GM18502 (cell line): ENCODE data around the gene FLNC.

Source experiments
- ATAC-seq: cut with Tn5 transposase; IDR thresholded peaks from one replicate; pipeline ENCODE4 v1.9.1; 2021; ENCODE audit warnings: mild to moderate bottlenecking; ENCODE audit not compliant: unreplicated experiment, poor library complexity

The FLNC gene

GRCh38 chr7:128831178-128831993 is 1.2 kb downstream of the FLNC start:
- no peak for ATAC-seq

- ATAC-seq, result no peak
Measured at GRCh38 chr7:128831994-128832879, 2.0 kb downstream of the FLNC start.

- ATAC-seq, result no peak
Measured at GRCh38 chr7:128832880-128833147, 2.6 kb downstream of the FLNC start.

- no peak for ATAC-seq
Measured at GRCh38 chr7:128833148-128833945, 3.1 kb downstream of the FLNC start.

GRCh38 chr7:128833946-128834325 is 3.7 kb downstream of the FLNC start:
- no peak for ATAC-seq

GRCh38 chr7:128835231-128835751 is 5.1 kb downstream of the FLNC start:
- ATAC-seq, result no peak

GRCh38 chr7:128835790-128836641 is 5.8 kb downstream of the FLNC start:
- no peak for ATAC-seq

- ATAC-seq, result no peak
Measured at GRCh38 chr7:128836729-128837348, 6.6 kb downstream of the FLNC start.

GRCh38 chr7:128837521-128837921 is 7.3 kb downstream of the FLNC start:
- no peak for ATAC-seq

- no peak for ATAC-seq
Measured at GRCh38 chr7:128838109-128838779, 8.0 kb downstream of the FLNC start.

- no peak for ATAC-seq
Measured at GRCh38 chr7:128838981-128839731, 8.9 kb downstream of the FLNC start.

GRCh38 chr7:128839751-128840177 is 9.6 kb downstream of the FLNC start:
- ATAC-seq, result no peak

GRCh38 chr7:128840326-128841170 is 10.3 kb downstream of the FLNC start:
- ATAC-seq, result no peak

- no peak for ATAC-seq
Measured at GRCh38 chr7:128841171-128841690, 11.0 kb downstream of the FLNC start.

- no peak for ATAC-seq
Measured at GRCh38 chr7:128841921-128842673, 11.9 kb downstream of the FLNC start.
